HepG2 (cell line): ENCODE measurements around the gene CDK14. TPM values are rescaled to one million over a fixed set of nuclear protein-coding genes. Genes with fewer than 3 reads are reported as not detected.

ENCODE experiments used
- ATAC-seq: fragments of 200-7000 bp; cut with Tn5 transposase; 3 replicates; pipeline ENCODE4 v1.9.1; 2020; ENCODE audit warnings: mild to moderate bottlenecking, moderate library complexity
- BruUV-seq: library from RNA; stranded (reverse); fragments of 400-500 nt; replicated peaks from 2 replicates; lab custom pipeline; 2021; lab: Mats Ljungman, UMichigan
- CTCF ChIA-PET: fragments of 300-600 bp; formaldehyde crosslinking; extraction: SDS; loops from one replicate; lab custom pipeline; 2021; ENCODE audit warnings: low total read pairs, inconsistent platforms, low intra/inter-chr PET ratio; lab: Yijun Ruan, JAX
- POLR2A ChIA-PET: fragments of 350-600 bp; sonication (Branson Sonifier 250); formaldehyde crosslinking; loops from one replicate; lab custom pipeline; 2020; ENCODE audit warnings: antibody characterized with exemption, inconsistent platforms; lab: Yijun Ruan, JAX
- DNase-seq: peaks from one replicate; pipeline ENCODE4 v3.0.0-alpha.2; 2015; ENCODE audit warnings: low spot score
- FAIRE-seq: peaks from 3 replicates; lab custom pipeline; 2011; peaks lifted over from hg19 to GRCh38; lab: Jason Lieb, UNC
- H2AFZ ChIP-seq: one replicate; pipeline ENCODE4 v1.6.1; 2011; ENCODE audit warnings: low read length, inconsistent platforms
- H3K27ac ChIP-seq: fragments of 300-600 bp; 3 replicates; pipeline ENCODE4 v1.8.0; 2011; ENCODE audit warnings: mixed run types, mild to moderate bottlenecking, mixed read lengths, low read length, inconsistent platforms; ENCODE audit not compliant: insufficient read depth; ENCODE audit errors: extremely low read length
- H3K27me3 ChIP-seq, 2 experiments: fragments of 200-600 bp in 1 of 2; 2 replicates in 1 of 2; 3 replicates in 1 of 2; pipeline versions ENCODE4 v1.6.0 to v1.8.0; 2011; ENCODE audit warnings: low read length in 2 of 2, mild to moderate bottlenecking in 2 of 2, moderate library complexity in 2 of 2, inconsistent platforms in 1 of 2; ENCODE audit not compliant: insufficient read depth in 2 of 2, control insufficient read depth in 1 of 2
- H3K36me3 ChIP-seq, 2 experiments: fragments of 200-600 bp in 1 of 2; replicated peaks in 1 of 2; 2 replicates in 1 of 2; 3 replicates in 1 of 2; pipeline versions ENCODE4 v1.5.1 to v1.8.0; 2011; ENCODE audit warnings: low read length in 2 of 2, inconsistent platforms in 1 of 2; ENCODE audit not compliant: insufficient read depth in 2 of 2, control insufficient read depth in 1 of 2
- H3K4me1 ChIP-seq: 2 replicates; pipeline ENCODE4 v1.5.1; 2012; ENCODE audit warnings: low read length, inconsistent platforms; ENCODE audit not compliant: insufficient read depth
- H3K4me2 ChIP-seq: 2 replicates; pipeline ENCODE4 v1.6.0; 2011; ENCODE audit warnings: low read depth, low read length, inconsistent platforms
- H3K4me3 ChIP-seq, 3 experiments: fragments of 200-600 bp in 1 of 3; sonication (generic), shearing (Covaris generic) in 1 of 3; replicated peaks in 1 of 3; 2 replicates each; pipeline ENCODE4 v1.5.1; 2011 to 2016; ENCODE audit warnings: low read length in 3 of 3, inconsistent platforms in 2 of 3, low read depth in 2 of 3, mild to moderate bottlenecking in 2 of 3, control low read depth in 1 of 3, mixed read lengths in 1 of 3; ENCODE audit not compliant: insufficient read depth in 1 of 3
- H3K79me2 ChIP-seq: one replicate; pipeline ENCODE4 v1.6.1; 2011; ENCODE audit warnings: low read length, inconsistent platforms; ENCODE audit not compliant: insufficient read depth
- H3K9ac ChIP-seq: 2 replicates; pipeline ENCODE4 v1.6.0; 2011; ENCODE audit warnings: mild to moderate bottlenecking, low read depth, low read length, inconsistent platforms; ENCODE audit not compliant: insufficient read depth
- H3K9me3 ChIP-seq: 2 replicates; pipeline ENCODE4 v1.5.1; 2012; ENCODE audit warnings: mild to moderate bottlenecking, low read length
- H4K20me1 ChIP-seq: 2 replicates; pipeline ENCODE4 v1.6.0; 2011; ENCODE audit warnings: inconsistent platforms, mild to moderate bottlenecking, low read length, moderate library complexity; ENCODE audit not compliant: insufficient read depth
- MTF1 ChIP-seq: sonication (generic); formaldehyde crosslinking; IDR thresholded peaks from 2 replicates; pipeline ENCODE4 v1.5.0; 2020; ENCODE audit warnings: missing genetic modification reagents
- TAF1 ChIP-seq: sonication (generic); formaldehyde crosslinking; IDR thresholded peaks from 2 replicates; pipeline ENCODE4 v1.4.0; 2020; ENCODE audit warnings: missing genetic modification reagents
- ZNF354B ChIP-seq: sonication (generic); formaldehyde crosslinking; IDR thresholded peaks from 2 replicates; pipeline ENCODE4 v1.8.0; 2022; ENCODE audit warnings: mild to moderate bottlenecking, missing genetic modification reagents
- ZNF629 ChIP-seq: sonication (generic); formaldehyde crosslinking; conservative IDR thresholded peaks from 2 replicates; pipeline ENCODE4 v1.5.0; 2020; ENCODE audit warnings: missing genetic modification reagents
- ZNF652 ChIP-seq: IDR thresholded peaks from 2 replicates; pipeline ENCODE4 v1.6.1; 2016; ENCODE audit warnings: low read depth, borderline replicate concordance
- WGBS: methylation state at CpG from one replicate; pipeline ENCODE4 v1.1.6; 2017; ENCODE audit warnings: low lambda C conversion rate; 5-methylcytosine and 5-hydroxymethylcytosine counted together
- in situ Hi-C: cut with HindIII; loops from 2 replicates; pipeline ENCODE4 v1.10.0; 2017; ENCODE audit warnings: low pct_unique_long_range_greater_than_20kb; ENCODE audit not compliant: extremely low pct_ligation_motif_present
- intact Hi-C: fragments of 100-400 bp; cut with micrococcal nuclease; formaldehyde crosslinking; loops from one replicate; pipeline ENCODE4 v1.10.0; 2022; ENCODE audit not compliant: unreplicated experiment
- polyA plus RNA-seq, 8 experiments: library from polyadenylated mRNA; depleted of rRNA in 3 of 8; stranded (reverse) in 7 of 8; unstranded in 1 of 8; fragments of >200 nt; fragmentation: Illumina TruSeq in 4 of 8; extraction: Trizol in 4 of 8; gene quantifications; 2 replicates each; pipeline versions ENCODE4 v1.2.1 to v1.2.3, GENCODE V29; 2011 to 2016; ENCODE audit warnings: low read depth in 4 of 8, missing spikeins in 1 of 8, mixed read lengths in 1 of 8; ENCODE audit not compliant: insufficient read depth in 1 of 8
- total RNA-seq, 5 experiments: library from RNA; depleted of rRNA; stranded (reverse); fragments of >200 nt; fragmentation: Illumina TruSeq; extraction: Trizol; gene quantifications; 2 replicates each; pipeline ENCODE4 v1.2.3, GENCODE V29; 2016; ENCODE audit warnings: low read depth in 1 of 5
- TF ChIP-seq, protein P1 (sequence below), 2 experiments: sonication (generic) in 1 of 2; formaldehyde crosslinking in 1 of 2; IDR thresholded peaks; 2 replicates each; pipeline versions ENCODE4 v1.6.1 to v1.9.0; 2014 to 2022; ENCODE audit warnings: antibody characterized with exemption in 1 of 2, borderline replicate concordance in 1 of 2, inconsistent platforms in 1 of 2, low read depth in 1 of 2, missing genetic modification reagents in 1 of 2

The CDK14 gene
- total and polyA plus RNA-seq, 2 of the 13 experiments (the other 11 are each of a cell fraction or from before 2014, with no cell fraction given) = 0.26 to 0.71 TPM

DNA sequence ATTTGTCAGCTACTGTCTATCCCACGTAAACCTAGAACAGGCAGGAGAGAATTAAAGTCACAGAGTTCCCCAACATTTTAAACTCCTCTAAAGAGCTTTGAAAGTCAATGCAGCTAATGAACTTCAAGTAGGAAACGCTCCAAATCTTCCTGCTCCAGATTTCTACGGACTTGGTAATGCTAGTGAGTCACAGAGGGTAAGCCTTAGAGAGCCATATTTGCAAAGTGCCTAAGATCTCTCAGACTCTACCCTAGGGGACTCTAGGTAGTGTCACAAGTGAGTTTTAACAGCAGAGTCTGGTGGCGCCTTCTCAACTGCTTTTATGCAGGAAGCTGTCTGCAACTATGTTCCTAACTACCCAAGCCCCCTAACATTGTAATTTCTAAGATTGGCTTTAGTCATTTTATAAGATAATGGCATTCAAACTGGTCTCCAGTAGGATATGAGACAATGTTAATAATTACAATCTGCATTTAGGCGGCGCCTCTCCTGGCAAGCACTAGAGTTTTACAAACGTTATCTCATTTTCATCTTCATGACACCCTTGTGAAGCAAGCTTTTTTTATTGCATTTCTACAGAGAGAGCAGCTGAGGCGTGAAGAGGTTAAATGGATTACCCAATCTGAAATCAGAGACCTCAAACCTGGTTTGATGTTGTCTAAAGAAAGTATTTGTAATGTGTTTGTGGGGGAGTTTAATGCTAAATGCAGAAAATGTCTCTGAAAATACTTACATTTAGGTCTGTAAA, 646.1 kb downstream of the CDK14 start (continued):
- TF ChIP-seq, protein P1, sequence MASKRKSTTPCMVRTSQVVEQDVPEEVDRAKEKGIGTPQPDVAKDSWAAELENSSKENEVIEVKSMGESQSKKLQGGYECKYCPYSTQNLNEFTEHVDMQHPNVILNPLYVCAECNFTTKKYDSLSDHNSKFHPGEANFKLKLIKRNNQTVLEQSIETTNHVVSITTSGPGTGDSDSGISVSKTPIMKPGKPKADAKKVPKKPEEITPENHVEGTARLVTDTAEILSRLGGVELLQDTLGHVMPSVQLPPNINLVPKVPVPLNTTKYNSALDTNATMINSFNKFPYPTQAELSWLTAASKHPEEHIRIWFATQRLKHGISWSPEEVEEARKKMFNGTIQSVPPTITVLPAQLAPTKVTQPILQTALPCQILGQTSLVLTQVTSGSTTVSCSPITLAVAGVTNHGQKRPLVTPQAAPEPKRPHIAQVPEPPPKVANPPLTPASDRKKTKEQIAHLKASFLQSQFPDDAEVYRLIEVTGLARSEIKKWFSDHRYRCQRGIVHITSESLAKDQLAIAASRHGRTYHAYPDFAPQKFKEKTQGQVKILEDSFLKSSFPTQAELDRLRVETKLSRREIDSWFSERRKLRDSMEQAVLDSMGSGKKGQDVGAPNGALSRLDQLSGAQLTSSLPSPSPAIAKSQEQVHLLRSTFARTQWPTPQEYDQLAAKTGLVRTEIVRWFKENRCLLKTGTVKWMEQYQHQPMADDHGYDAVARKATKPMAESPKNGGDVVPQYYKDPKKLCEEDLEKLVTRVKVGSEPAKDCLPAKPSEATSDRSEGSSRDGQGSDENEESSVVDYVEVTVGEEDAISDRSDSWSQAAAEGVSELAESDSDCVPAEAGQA (IDR thresholded peaks at IDR 0.05; ENCODE audit: low read depth) = no peak
- TF ChIP-seq, protein P1 (CRISPR knock-in tag; IDR thresholded peaks at IDR 0.05; ENCODE audit: borderline replicate concordance) = no peak
- TF ChIP-seq MTF1 (CRISPR knock-in tag) (no peak), TAF1 (CRISPR knock-in tag) (no peak)

DNA sequence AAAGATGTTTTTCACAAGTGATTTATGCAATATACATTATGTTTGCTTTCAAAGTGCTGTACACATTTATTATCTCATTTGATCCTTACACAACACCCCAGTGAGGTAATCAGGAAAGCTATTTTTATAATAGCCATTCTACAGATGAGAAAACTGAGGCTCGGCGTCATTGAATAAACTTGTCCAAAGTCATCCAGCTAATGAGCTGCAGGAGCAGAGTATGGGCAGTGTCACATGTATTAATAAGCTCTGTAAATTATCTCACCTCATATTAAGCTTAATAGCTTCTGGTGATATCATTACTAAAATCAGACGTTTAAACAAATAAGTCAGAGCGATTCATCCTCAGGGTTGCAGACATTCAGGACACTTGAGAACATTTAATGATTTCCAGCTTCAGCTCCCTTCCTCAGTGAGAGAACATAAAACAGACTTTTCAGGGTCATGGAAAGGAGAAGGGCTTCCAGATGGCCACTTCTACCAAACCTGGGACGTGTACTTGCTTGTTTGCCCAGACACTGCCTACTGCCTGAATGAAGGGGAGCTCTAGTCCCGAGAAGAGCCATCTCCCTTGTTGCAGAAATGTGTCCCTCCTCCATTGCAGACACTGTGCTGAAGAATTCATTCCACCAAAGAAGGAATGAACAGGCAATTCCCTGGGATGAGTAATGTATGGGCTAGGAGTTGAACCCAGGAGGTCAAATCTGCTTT, 647.6 kb downstream of the CDK14 start:
- H3K9me3 ChIP-seq = no peaks in the 10 kb centered on the region
- 54% methylated on average over 6 of the region's 6 CpGs for WGBS
- no peaks in the 10 kb centered on the region for H3K36me3 ChIP-seq
- TF ChIP-seq ZNF629 (CRISPR knock-in tag) = peak; percentile 27; the same call in 1 of the 2 replicates
- no peak for TF ChIP-seq ZNF354B (CRISPR knock-in tag)
- TF ChIP-seq ZNF652 (CRISPR knock-in tag) = no peak
- TF ChIP-seq, all 625 proteins: peak for 1
- H3K79me2 ChIP-seq = no peaks in the 10 kb centered on the region
- H3K4me1 ChIP-seq = peaks cover 16% of the 10 kb centered on the region
- in situ Hi-C loops (no loop called here), intact Hi-C loops (no loop called here)
- H3K9ac ChIP-seq = no peak overlapping the region
- no peaks in the 10 kb centered on the region for H3K27me3 ChIP-seq
- no TSS peak for BruUV-seq
- H4K20me1 ChIP-seq = no peaks in the 10 kb centered on the region
- H3K27ac ChIP-seq = no peak overlapping the region
- ChIA-PET POLR2A (no interaction called here), CTCF (no interaction called here)
- H2AFZ ChIP-seq = no peak overlapping the region
- no peak overlapping the region for H3K4me3 ChIP-seq
- H3K4me2 ChIP-seq = no peak overlapping the region
- DNase-seq (no peak), FAIRE-seq (no peak), ATAC-seq (no peak)
